Activated CD8-positive, alpha-beta memory T cell treated with anti-CD3 and anti-CD28 coated beads, Interleukin-2, amount 50 U/mL, for 24 hours (primary cell): ENCODE data around the gene RASGRP1.

Source experiments
- DNase-seq: peaks from one replicate; pipeline ENCODE4 v3.0.0-alpha.2; 2020; ENCODE audit errors: extremely low read depth

Gene RASGRP1

GRCh38 chr15:38535491-38536200, 29.0 kb downstream of the RASGRP1 start:
- DNase-seq, result no peak

- DNase-seq, result no peak
These were observed 29.9 kb downstream of the RASGRP1 start for GRCh38 chr15:38534691-38535090.

GRCh38 chr15:38533926-38534325, 30.7 kb downstream of the RASGRP1 start:
- no peak for DNase-seq

GRCh38 chr15:38533416-38533915, 31.1 kb downstream of the RASGRP1 start:
- no peak for DNase-seq

GRCh38 chr15:38532728-38533127, 31.9 kb downstream of the RASGRP1 start:
- DNase-seq, result no peak

- DNase-seq, result no peak
These were observed 33.1 kb downstream of the RASGRP1 start for GRCh38 chr15:38531509-38531908.

- DNase-seq, result no peak
These were observed 34.5 kb downstream of the RASGRP1 start for GRCh38 chr15:38530113-38530512.

- no peak for DNase-seq
These were observed 36.3 kb downstream of the RASGRP1 start for GRCh38 chr15:38528294-38528693.

- DNase-seq, result no peak
These were observed 38.5 kb downstream of the RASGRP1 start for GRCh38 chr15:38526158-38526557.

- DNase-seq, result no peak
These were observed 39.1 kb downstream of the RASGRP1 start for GRCh38 chr15:38525489-38525888.

- DNase-seq, result no peak
These were observed 40.5 kb downstream of the RASGRP1 start for GRCh38 chr15:38524156-38524555.

- no peak for DNase-seq
These were observed 41.7 kb downstream of the RASGRP1 start for GRCh38 chr15:38522922-38523321.

GRCh38 chr15:38521316-38521715, 43.3 kb downstream of the RASGRP1 start:
- DNase-seq, result no peak

GRCh38 chr15:38520035-38520434, 44.6 kb downstream of the RASGRP1 start:
- no peak for DNase-seq

- DNase-seq, result no peak
These were observed 46.5 kb downstream of the RASGRP1 start for GRCh38 chr15:38518084-38518483.

GRCh38 chr15:38517312-38517975, 47.2 kb downstream of the RASGRP1 start:
- DNase-seq, result no peak

GRCh38 chr15:38516626-38517025, 48.0 kb downstream of the RASGRP1 start:
- DNase-seq, result no peak

- DNase-seq, result no peak
These were observed 50.0 kb downstream of the RASGRP1 start for GRCh38 chr15:38514601-38515000.

- DNase-seq, result no peak
These were observed 51.7 kb downstream of the RASGRP1 start for GRCh38 chr15:38512901-38513300.

GRCh38 chr15:38509152-38509551, 55.5 kb downstream of the RASGRP1 start:
- DNase-seq, result no peak

- no peak for DNase-seq
These were observed 56.0 kb downstream of the RASGRP1 start for GRCh38 chr15:38508647-38509046.

GRCh38 chr15:38507570-38507969, 57.0 kb downstream of the RASGRP1 start:
- DNase-seq, result no peak

- DNase-seq, result no peak
These were observed 57.6 kb downstream of the RASGRP1 start for GRCh38 chr15:38506997-38507396.
